Prostate gland (tissue), 2 donors: ENCODE data around the gene CSRP1.

Experiments
- CTCF ChIP-seq, 4 experiments: fragments of 200-600 bp in 2 of 4; fragments of 450-650 bp in 2 of 4; sonication (generic) in 2 of 4; IDR thresholded peaks; 1 replicate in 3 of 4; 2 replicates in 1 of 4; pipeline ENCODE4 v1.5.1; 2016 to 2019; ENCODE audit warnings: antibody characterized with exemption in 4 of 4, mild to moderate bottlenecking in 2 of 4, moderate library complexity in 2 of 4
- POLR2A ChIP-seq: fragments of 450-650 bp; IDR thresholded peaks from one replicate; pipeline ENCODE4 v1.6.1; 2016; ENCODE audit warnings: antibody characterized with exemption, mild to moderate bottlenecking

DNA sequence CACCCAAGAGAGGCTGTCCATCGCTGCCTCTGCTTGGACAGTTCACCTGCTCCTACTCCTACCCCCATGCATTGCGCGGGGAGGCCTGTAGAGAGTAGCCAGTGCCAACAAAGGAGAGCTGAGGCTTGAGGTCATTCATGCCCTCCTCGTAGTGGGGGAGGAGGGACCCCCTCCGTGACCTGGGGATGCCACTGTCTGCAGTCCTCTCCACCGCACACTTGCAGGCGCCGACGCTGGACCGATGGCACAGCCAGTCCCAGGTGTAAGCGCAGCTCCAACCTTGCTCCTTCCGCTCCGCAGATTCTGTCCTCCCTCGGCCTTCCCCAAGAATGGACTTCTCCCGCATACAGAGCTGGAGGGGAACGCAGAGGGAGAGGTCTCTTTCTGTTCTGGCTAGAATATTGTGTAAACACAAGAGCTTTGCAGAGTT lies 37.3 kb downstream of the CSRP1 start:
- no peak for TF ChIP-seq CTCF (IDR thresholded peaks at IDR 0.05)
- no peak for TF ChIP-seq POLR2A
